OCI-LY3 (cell line): Measurements from ENCODE around the gene DMRT1.

ENCODE experiments used
- CTCF ChIP-seq: fragments of 200-600, 300-600 bp; sonication (generic); IDR thresholded peaks from 2 replicates; pipeline ENCODE4 v1.5.1; 2014; ENCODE audit warnings: antibody characterized with exemption, low read length, low read depth
- EZH2phosphoT487 ChIP-seq: fragments of 200-600 bp; shearing (Covaris generic); IDR thresholded peaks from 2 replicates; pipeline ENCODE4 v1.6.1; 2018; ENCODE audit warnings: antibody characterized with exemption, mixed run types, low read depth

GRCh38 chr9:912776-913175 lies 71.3 kb downstream of the DMRT1 start:
- TF ChIP-seq CTCF (no peak), EZH2phosphoT487 (no peak)
